ENCODE measurements around the gene PCDHB9. TPM values are rescaled to one million over a fixed set of nuclear protein-coding genes. Genes with fewer than 3 reads are reported as not detected.
"Not testable (repeated sequence)": the region's sequence is repeated elsewhere in the genome, so short reads cannot be mapped to it uniquely, and the experiment has no call there.

The PCDHB9 gene
- total RNA-seq, 1 donor from 2014 or later, result 15.2 TPM

DNA sequence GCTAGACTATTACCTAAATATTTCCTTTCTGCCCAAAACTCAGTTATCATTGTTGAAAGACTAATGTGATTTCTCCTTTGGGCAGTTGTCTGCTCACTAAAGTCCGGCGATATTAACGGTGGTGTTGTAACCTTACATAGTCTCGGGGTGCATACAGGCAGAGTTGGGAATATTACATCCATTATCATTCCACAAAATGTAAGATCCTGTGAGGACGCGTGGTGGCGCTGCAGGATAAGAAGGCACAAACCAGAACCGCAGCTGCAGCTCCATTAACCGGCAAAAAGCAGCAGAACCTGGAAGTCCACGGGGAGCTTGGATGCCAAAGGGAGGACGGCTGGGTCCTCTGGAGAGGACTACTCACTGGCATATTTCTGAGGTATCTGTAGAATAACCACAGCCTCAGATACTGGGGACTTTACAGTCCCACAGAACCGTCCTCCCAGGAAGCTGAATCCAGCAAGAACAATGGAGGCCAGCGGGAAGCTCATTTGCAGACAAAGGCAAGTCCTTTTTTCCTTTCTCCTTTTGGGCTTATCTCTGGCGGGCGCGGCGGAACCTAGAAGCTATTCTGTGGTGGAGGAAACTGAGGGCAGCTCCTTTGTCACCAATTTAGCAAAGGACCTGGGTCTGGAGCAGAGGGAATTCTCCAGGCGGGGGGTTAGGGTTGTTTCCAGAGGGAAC lies 26.8 kb downstream of the PCDHB9 start, which contains the start of gene PCDHB13:
TSS of gene PCDHB13 (plus strand) at position 264 of the 684 bp plus-strand sequence. CDS start at position 469, 205 bp downstream.
- not testable (repeated sequence) for H3K27me3 Mint-ChIP-seq (ENCODE audit: unreplicated experiment); H3K4me1 Mint-ChIP-seq (ENCODE audit: unreplicated experiment)
- H3K36me3 Mint-ChIP-seq (ENCODE audit: low read depth, unreplicated experiment), result peaks cover 42% of the 10 kb centered on the region
- TF ChIP-seq, protein P1, sequence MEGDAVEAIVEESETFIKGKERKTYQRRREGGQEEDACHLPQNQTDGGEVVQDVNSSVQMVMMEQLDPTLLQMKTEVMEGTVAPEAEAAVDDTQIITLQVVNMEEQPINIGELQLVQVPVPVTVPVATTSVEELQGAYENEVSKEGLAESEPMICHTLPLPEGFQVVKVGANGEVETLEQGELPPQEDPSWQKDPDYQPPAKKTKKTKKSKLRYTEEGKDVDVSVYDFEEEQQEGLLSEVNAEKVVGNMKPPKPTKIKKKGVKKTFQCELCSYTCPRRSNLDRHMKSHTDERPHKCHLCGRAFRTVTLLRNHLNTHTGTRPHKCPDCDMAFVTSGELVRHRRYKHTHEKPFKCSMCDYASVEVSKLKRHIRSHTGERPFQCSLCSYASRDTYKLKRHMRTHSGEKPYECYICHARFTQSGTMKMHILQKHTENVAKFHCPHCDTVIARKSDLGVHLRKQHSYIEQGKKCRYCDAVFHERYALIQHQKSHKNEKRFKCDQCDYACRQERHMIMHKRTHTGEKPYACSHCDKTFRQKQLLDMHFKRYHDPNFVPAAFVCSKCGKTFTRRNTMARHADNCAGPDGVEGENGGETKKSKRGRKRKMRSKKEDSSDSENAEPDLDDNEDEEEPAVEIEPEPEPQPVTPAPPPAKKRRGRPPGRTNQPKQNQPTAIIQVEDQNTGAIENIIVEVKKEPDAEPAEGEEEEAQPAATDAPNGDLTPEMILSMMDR (IDR thresholded peaks at IDR 0.05; ENCODE audit: unreplicated experiment), result peak; percentile 32
- H3K27ac Mint-ChIP-seq (ENCODE audit: unreplicated experiment), result peak within 1 kb of the TSS; percentile 7
- peak within 1 kb of the TSS; percentile 67 for H3K4me3 Mint-ChIP-seq (ENCODE audit: unreplicated experiment)
- DNase-seq (ENCODE audit: low spot score), result peak; percentile 64
- H3K9me3 Mint-ChIP-seq (ENCODE audit: unreplicated experiment), result peaks cover 21% of the 10 kb centered on the region

DNA sequence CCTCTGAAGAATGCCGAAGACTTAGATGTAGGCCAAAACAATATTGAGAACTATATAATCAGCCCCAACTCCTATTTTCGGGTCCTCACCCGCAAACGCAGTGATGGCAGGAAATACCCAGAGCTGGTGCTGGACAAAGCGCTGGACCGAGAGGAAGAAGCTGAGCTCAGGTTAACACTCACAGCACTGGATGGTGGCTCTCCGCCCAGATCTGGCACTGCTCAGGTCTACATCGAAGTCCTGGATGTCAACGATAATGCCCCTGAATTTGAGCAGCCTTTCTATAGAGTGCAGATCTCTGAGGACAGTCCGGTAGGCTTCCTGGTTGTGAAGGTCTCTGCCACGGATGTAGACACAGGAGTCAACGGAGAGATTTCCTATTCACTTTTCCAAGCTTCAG lies 27.6 kb downstream of the PCDHB9 start:
- Mint-ChIP-seq H3K9me3 (ENCODE audit: unreplicated experiment) (peaks cover 20% of the 10 kb centered on the region), H3K4me3 (ENCODE audit: unreplicated experiment) (peak overlapping the region; percentile 65)
- H3K27me3 Mint-ChIP-seq (ENCODE audit: unreplicated experiment), result not testable (repeated sequence)

DNA sequence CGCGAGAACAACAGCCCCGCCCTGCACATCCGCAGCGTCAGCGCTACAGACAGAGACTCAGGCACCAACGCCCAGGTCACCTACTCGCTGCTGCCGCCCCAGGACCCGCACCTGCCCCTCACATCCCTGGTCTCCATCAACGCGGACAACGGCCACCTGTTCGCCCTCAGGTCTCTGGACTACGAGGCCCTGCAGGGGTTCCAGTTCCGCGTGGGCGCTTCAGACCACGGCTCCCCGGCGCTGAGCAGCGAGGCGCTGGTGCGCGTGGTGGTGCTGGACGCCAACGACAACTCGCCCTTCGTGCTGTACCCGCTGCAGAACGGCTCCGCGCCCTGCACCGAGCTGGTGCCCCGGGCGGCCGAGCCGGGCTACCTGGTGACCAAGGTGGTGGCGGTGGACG lies 28.5 kb downstream of the PCDHB9 start:
- Mint-ChIP-seq H3K4me3 (ENCODE audit: unreplicated experiment) (peak overlapping the region; percentile 65), H3K9me3 (ENCODE audit: unreplicated experiment) (peaks cover 15% of the 10 kb centered on the region), H3K27ac (ENCODE audit: unreplicated experiment) (peak overlapping the region; percentile 7), H3K36me3 (ENCODE audit: low read depth, unreplicated experiment) (peaks cover 35% of the 10 kb centered on the region)
- DNase-seq (ENCODE audit: low spot score); H3K4me1 Mint-ChIP-seq (ENCODE audit: unreplicated experiment); H3K27me3 Mint-ChIP-seq (ENCODE audit: unreplicated experiment): not testable (repeated sequence)

More for the DNA sequence above, 27.6 kb downstream of the PCDHB9 start:
- not testable (repeated sequence) for DNase-seq (ENCODE audit: low spot score); H3K4me1 Mint-ChIP-seq (ENCODE audit: unreplicated experiment)
- Mint-ChIP-seq H3K36me3 (ENCODE audit: low read depth, unreplicated experiment) (peaks cover 40% of the 10 kb centered on the region), H3K27ac (ENCODE audit: unreplicated experiment) (peak overlapping the region; percentile 7)

DNA sequence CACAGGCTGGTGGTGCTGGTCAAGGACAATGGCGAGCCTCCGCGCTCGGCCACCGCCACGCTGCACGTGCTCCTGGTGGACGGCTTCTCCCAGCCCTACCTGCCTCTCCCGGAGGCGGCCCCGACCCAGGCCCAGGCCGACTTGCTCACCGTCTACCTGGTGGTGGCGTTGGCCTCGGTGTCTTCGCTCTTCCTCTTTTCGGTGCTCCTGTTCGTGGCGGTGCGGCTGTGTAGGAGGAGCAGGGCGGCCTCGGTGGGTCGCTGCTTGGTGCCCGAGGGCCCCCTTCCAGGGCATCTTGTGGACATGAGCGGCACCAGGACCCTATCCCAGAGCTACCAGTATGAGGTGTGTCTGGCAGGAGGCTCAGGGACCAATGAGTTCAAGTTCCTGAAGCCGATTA lies 29.1 kb downstream of the PCDHB9 start:
- Mint-ChIP-seq H3K36me3 (ENCODE audit: low read depth, unreplicated experiment) (peaks cover 32% of the 10 kb centered on the region), H3K9me3 (ENCODE audit: unreplicated experiment) (peaks cover 15% of the 10 kb centered on the region)
- not testable (repeated sequence) for H3K27me3 Mint-ChIP-seq (ENCODE audit: unreplicated experiment); DNase-seq (ENCODE audit: low spot score); H3K4me1 Mint-ChIP-seq (ENCODE audit: unreplicated experiment); H3K27ac Mint-ChIP-seq (ENCODE audit: unreplicated experiment); H3K4me3 Mint-ChIP-seq (ENCODE audit: unreplicated experiment)

DNA sequence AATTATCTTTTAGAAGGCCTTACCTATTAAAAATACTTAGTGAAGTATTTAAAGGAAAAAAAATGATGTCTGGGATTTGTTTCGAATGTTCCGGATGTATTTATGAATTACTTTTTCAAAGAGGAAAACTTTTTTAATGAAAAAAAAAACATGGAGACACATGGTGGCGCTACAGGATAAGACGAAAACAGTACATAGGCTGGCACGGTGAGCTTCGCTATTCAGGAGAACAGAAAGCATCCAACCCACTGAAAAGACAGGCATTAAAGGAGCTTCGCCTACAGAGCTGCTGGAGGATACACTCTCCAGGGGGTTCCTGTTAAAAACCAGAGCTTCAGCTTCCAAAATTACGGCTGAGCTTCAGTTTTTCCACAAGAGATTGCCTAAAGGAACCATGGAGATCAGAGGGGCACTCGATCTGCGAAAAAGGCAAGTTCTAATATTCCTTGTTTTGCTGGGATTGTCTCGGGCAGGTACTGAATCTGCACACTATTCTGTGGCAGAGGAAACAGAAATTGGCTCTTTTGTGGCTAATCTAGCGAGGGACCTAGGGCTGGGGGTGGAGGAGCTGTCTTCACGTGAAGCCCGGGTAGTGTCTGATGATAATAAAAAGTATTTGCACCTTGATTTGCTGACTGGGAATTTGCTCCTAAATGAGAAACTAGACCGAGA lies 36.3 kb downstream of the PCDHB9 start, which contains the start of gene PCDHB14:
TSS of gene PCDHB14 (plus strand) at position 232 of the 672 bp plus-strand sequence. CDS start at position 395, 163 bp downstream.
- DNase-seq (ENCODE audit: low spot score), result peak; percentile 18
- Mint-ChIP-seq H3K27me3 (ENCODE audit: unreplicated experiment) (no peaks in the 10 kb centered on the region), H3K27ac (ENCODE audit: unreplicated experiment) (no peak within 1 kb of the TSS), H3K36me3 (ENCODE audit: low read depth, unreplicated experiment) (peaks cover 33% of the 10 kb centered on the region), H3K4me3 (ENCODE audit: unreplicated experiment) (peak within 1 kb of the TSS; percentile 72), H3K4me1 (ENCODE audit: unreplicated experiment) (peaks cover 10% of the 10 kb centered on the region), H3K9me3 (ENCODE audit: unreplicated experiment) (peaks cover 2% of the 10 kb centered on the region)
- TF ChIP-seq, protein P1 (IDR thresholded peaks at IDR 0.05; ENCODE audit: unreplicated experiment), result peak; percentile 50

DNA sequence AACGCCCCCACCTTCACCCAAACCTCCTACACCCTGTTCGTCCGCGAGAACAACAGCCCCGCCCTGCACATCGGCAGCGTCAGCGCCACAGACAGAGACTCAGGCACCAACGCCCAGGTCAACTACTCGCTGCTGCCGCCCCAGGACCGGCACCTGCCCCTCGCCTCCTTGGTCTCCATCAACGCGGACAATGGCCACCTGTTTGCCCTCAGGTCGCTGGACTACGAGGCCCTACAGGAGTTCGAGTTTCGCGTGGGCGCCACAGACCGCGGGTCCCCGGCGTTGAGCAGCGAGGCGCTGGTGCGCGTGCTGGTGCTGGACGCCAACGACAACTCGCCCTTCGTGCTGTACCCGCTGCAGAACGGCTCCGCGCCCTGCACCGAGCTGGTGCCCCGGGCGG lies 37.9 kb downstream of the PCDHB9 start:
- H3K9me3 Mint-ChIP-seq (ENCODE audit: unreplicated experiment); H3K27me3 Mint-ChIP-seq (ENCODE audit: unreplicated experiment); DNase-seq (ENCODE audit: low spot score); H3K4me1 Mint-ChIP-seq (ENCODE audit: unreplicated experiment); H3K27ac Mint-ChIP-seq (ENCODE audit: unreplicated experiment): not testable (repeated sequence)
- H3K36me3 Mint-ChIP-seq (ENCODE audit: low read depth, unreplicated experiment), result peaks cover 31% of the 10 kb centered on the region
- peak overlapping the region; percentile 80 for H3K4me3 Mint-ChIP-seq (ENCODE audit: unreplicated experiment)

DNA sequence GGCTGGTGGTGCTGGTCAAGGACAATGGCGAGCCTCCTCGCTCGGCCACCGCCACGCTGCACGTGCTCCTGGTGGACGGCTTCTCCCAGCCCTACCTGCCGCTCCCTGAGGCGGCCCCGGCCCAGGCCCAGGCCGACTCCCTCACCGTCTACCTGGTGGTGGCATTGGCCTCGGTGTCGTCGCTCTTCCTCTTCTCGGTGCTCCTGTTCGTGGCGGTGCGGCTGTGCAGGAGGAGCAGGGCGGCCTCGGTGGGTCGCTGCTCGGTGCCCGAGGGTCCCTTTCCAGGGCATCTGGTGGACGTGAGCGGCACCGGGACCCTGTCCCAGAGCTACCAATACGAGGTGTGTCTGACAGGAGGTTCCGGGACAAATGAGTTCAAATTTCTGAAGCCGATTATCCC lies 38.5 kb downstream of the PCDHB9 start:
- not testable (repeated sequence) for H3K4me1 Mint-ChIP-seq (ENCODE audit: unreplicated experiment); DNase-seq (ENCODE audit: low spot score); H3K27me3 Mint-ChIP-seq (ENCODE audit: unreplicated experiment); H3K9me3 Mint-ChIP-seq (ENCODE audit: unreplicated experiment); H3K27ac Mint-ChIP-seq (ENCODE audit: unreplicated experiment)
- Mint-ChIP-seq H3K4me3 (ENCODE audit: unreplicated experiment) (peak overlapping the region; percentile 65), H3K36me3 (ENCODE audit: low read depth, unreplicated experiment) (peaks cover 31% of the 10 kb centered on the region)

Data from endothelial cell (in vitro differentiated cells).